IMR-90 (cell line): Measurements from ENCODE around the gene CANT1.

ENCODE experiments used
- CEBPB ChIP-seq: IDR thresholded peaks from 2 replicates; pipeline ENCODE4 v1.6.1; 2012; ENCODE audit warnings: low read depth, low read length, improper control_type of control experiment
- FOS ChIP-seq: fragments of 150-350 bp; IDR thresholded peaks from 2 replicates; pipeline ENCODE4 v1.6.1; 2016; ENCODE audit warnings: low read depth, low read length
- MAZ ChIP-seq: IDR thresholded peaks from 2 replicates; pipeline ENCODE4 v1.6.1; 2012; ENCODE audit warnings: low read depth, mild to moderate bottlenecking, low read length, improper control_type of control experiment, moderate library complexity, borderline replicate concordance
- POLR2A ChIP-seq: IDR thresholded peaks from 2 replicates; pipeline ENCODE4 v1.6.1; 2012; ENCODE audit warnings: mild to moderate bottlenecking, low read depth, low read length
- RCOR1 ChIP-seq: IDR thresholded peaks from 2 replicates; pipeline ENCODE4 v1.6.1; 2012; ENCODE audit warnings: mild to moderate bottlenecking, low read length, improper control_type of control experiment; ENCODE audit not compliant: insufficient replicate concordance
- SMC3 ChIP-seq: fragments of 150-350 bp; IDR thresholded peaks from 2 replicates; pipeline ENCODE4 v1.6.1; 2016; ENCODE audit warnings: low read depth, mild to moderate bottlenecking, antibody characterized with exemption, low read length, moderate library complexity
- TF ChIP-seq, protein P1 (sequence below): conservative IDR thresholded peaks from 2 replicates; pipeline ENCODE4 v1.5.1; 2012; ENCODE audit warnings: mild to moderate bottlenecking, low read depth, low read length, improper control_type of control experiment

- TF ChIP-seq, protein P1, sequence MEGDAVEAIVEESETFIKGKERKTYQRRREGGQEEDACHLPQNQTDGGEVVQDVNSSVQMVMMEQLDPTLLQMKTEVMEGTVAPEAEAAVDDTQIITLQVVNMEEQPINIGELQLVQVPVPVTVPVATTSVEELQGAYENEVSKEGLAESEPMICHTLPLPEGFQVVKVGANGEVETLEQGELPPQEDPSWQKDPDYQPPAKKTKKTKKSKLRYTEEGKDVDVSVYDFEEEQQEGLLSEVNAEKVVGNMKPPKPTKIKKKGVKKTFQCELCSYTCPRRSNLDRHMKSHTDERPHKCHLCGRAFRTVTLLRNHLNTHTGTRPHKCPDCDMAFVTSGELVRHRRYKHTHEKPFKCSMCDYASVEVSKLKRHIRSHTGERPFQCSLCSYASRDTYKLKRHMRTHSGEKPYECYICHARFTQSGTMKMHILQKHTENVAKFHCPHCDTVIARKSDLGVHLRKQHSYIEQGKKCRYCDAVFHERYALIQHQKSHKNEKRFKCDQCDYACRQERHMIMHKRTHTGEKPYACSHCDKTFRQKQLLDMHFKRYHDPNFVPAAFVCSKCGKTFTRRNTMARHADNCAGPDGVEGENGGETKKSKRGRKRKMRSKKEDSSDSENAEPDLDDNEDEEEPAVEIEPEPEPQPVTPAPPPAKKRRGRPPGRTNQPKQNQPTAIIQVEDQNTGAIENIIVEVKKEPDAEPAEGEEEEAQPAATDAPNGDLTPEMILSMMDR, result no peak; the same call in none of the 2 replicates
- TF ChIP-seq POLR2A, result no peak
- no peak for TF ChIP-seq MAZ
- no peak for TF ChIP-seq CEBPB
- TF ChIP-seq RCOR1, result no peak
- no peak for TF ChIP-seq SMC3
- TF ChIP-seq FOS, result no peak
Measured at GRCh38 chr17:78986048-78986648, 23.4 kb downstream of the CANT1 start.
